Kidney epithelial cell (primary cell): ENCODE data around the gene DHRS1. TPM values are rescaled to one million over a fixed set of nuclear protein-coding genes. Genes with fewer than 3 reads are reported as not detected.

ENCODE experiments used
- DNase-seq: peaks from one replicate; pipeline ENCODE4 v3.0.0-alpha.2; 2010; ENCODE audit warnings: low read depth
- H3K27me3 ChIP-seq: 2 replicates; pipeline ENCODE4 v1.6.0; 2011; ENCODE audit warnings: low read length; ENCODE audit not compliant: control insufficient read depth, insufficient read depth
- H3K36me3 ChIP-seq: 2 replicates; pipeline ENCODE4 v1.5.1; 2011; ENCODE audit warnings: low read length; ENCODE audit not compliant: control insufficient read depth, insufficient read depth
- H3K4me3 ChIP-seq: 2 replicates; pipeline ENCODE4 v1.5.1; 2011; ENCODE audit warnings: low read depth, mild to moderate bottlenecking, control low read depth, low read length
- total RNA-seq: library from RNA; depleted of rRNA; stranded (reverse); fragments of >200 nt; gene quantifications from 2 replicates; pipeline ENCODE4 v1.2.3, GENCODE V29; 2015
- TF ChIP-seq, protein P1 (sequence below): IDR thresholded peaks from 2 replicates; pipeline ENCODE4 v1.5.1; 2011; ENCODE audit warnings: mild to moderate bottlenecking, moderate library complexity, low read length, control low read depth, inconsistent platforms; ENCODE audit not compliant: insufficient read depth, poor library complexity, severe bottlenecking

Gene DHRS1
- total RNA-seq, 1 donor from 2014 or later, result 44.9 TPM

GRCh38 chr14:24259282-24260025 is 40.1 kb downstream of the DHRS1 start:
- Histone ChIP-seq H3K36me3 (no peaks in the 10 kb centered on the region), H3K27me3 (no peaks in the 10 kb centered on the region), H3K4me3 (no peak overlapping the region)
- DNase-seq, result no peak
- TF ChIP-seq, protein P1, sequence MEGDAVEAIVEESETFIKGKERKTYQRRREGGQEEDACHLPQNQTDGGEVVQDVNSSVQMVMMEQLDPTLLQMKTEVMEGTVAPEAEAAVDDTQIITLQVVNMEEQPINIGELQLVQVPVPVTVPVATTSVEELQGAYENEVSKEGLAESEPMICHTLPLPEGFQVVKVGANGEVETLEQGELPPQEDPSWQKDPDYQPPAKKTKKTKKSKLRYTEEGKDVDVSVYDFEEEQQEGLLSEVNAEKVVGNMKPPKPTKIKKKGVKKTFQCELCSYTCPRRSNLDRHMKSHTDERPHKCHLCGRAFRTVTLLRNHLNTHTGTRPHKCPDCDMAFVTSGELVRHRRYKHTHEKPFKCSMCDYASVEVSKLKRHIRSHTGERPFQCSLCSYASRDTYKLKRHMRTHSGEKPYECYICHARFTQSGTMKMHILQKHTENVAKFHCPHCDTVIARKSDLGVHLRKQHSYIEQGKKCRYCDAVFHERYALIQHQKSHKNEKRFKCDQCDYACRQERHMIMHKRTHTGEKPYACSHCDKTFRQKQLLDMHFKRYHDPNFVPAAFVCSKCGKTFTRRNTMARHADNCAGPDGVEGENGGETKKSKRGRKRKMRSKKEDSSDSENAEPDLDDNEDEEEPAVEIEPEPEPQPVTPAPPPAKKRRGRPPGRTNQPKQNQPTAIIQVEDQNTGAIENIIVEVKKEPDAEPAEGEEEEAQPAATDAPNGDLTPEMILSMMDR, result no peak

DNA sequence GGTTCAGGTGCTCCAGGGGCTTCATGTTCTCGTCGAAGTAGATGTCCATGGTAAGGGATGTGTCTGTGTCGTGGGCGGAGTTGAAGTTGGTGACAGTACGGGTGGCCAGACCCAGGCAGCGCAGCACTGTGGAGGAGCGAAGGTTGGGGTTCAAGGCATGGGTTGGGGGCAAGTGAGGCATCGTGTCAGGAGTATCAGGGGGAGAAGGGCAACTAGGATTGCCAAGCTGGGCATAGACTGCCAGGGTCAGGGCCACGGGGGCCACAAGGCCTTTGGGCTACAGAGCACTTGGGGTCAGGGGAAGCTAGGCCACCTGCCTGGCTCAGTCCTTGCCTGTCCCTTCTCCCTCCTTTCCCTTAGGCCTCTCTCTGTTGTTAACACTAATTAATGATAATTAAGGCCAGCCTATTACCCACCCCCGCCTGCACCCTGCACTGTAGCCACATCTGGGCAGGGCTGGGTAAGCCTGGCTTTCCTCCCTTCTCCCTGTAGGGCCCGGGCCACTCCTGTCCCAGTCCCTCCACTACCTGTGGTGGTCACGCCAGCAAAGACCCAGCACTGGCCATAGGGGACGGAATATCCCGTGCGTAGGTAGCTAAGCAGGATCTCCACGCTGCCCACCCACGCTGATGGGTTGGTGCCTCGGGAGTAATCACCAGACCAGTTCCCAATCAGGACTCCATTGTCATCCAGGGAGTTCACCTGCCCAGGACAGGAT is 40.9 kb downstream of the DHRS1 start:
- H3K36me3 ChIP-seq, result no peaks in the 10 kb centered on the region
- H3K4me3 ChIP-seq, result no peak overlapping the region
- TF ChIP-seq, protein P1, result no peak
- DNase-seq, result no peak
- no peaks in the 10 kb centered on the region for H3K27me3 ChIP-seq

DNA sequence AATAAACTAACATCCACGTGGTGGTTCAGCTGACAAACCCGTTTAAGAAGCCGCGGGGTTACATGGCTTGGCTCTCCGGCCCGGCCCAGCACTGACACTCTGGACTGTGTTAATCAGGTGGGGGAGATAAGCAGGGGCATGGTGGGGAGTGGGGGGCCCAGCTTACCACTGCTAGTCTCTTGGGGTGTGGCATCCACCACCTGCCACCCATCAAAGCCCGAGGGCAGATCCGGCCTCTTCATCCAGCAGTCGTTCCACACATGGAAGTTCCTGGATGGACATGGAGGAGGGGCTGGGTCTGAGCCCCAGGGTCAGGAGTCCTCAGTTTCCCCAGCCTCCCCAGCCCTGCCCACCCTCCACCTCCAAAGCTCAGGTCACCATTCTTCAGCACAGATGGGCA is 41.5 kb downstream of the DHRS1 start:
- Histone ChIP-seq H3K36me3 (no peaks in the 10 kb centered on the region), H3K4me3 (no peak overlapping the region), H3K27me3 (no peaks in the 10 kb centered on the region)
- TF ChIP-seq, protein P1, result no peak
- no peak for DNase-seq

GRCh38 chr14:24256960-24257359 is 42.6 kb downstream of the DHRS1 start:
- no peak for DNase-seq
- no peaks in the 10 kb centered on the region for H3K27me3 ChIP-seq
- no peaks in the 10 kb centered on the region for H3K36me3 ChIP-seq

GRCh38 chr14:24255931-24256711 is 43.5 kb downstream of the DHRS1 start:
- DNase-seq, result no peak
- Histone ChIP-seq H3K36me3 (no peaks in the 10 kb centered on the region), H3K27me3 (no peaks in the 10 kb centered on the region), H3K4me3 (no peak overlapping the region)
- TF ChIP-seq, protein P1, result no peak

More at GRCh38 chr14:24256960-24257359, 42.6 kb downstream of the DHRS1 start:
- no peak overlapping the region for H3K4me3 ChIP-seq
- TF ChIP-seq, protein P1, result no peak
